Peyer's patch (tissue), 4 donors: ENCODE data around the gene AGBL4.

Source experiments
- CTCF ChIP-seq, 6 experiments: fragments of 450-650 bp in 4 of 6; fragments of 200-600 bp in 2 of 6; sonication (generic) in 1 of 6; IDR thresholded peaks; one replicate each; pipeline ENCODE4 v1.5.1; 2017 to 2019; ENCODE audit warnings: antibody characterized with exemption in 6 of 6, mild to moderate bottlenecking in 3 of 6, moderate library complexity in 1 of 6
- POLR2A ChIP-seq, 2 donors: fragments of 450-650 bp; IDR thresholded peaks; one replicate each; pipeline ENCODE4 v1.5.1; 2017; ENCODE audit warnings: antibody characterized with exemption in 2 of 2, mild to moderate bottlenecking in 2 of 2, moderate library complexity in 2 of 2

DNA sequence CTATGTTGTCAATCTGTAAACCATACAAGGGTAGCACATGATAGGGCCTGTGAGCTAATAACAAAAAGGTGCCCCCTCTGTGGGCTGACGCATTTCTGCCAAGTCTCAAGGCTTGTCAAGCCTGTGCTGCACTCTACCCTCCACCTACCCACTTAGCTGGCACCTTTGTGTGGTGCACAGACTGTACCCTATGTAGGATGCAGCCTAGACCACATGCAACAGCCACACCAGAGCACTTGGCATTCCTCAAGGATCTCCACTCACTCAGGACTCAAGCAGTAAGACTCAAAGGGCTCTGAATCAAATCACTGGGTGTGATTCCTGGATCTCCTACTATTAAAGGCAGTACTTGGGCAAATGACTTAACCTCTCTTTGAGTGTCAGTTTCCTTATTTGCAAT is 1380.6 kb downstream of the AGBL4 start:
- TF ChIP-seq CTCF (IDR thresholded peaks at IDR 0.05) (no peak), POLR2A (IDR thresholded peaks at IDR 0.05) (no peak)
